T-helper 1 cell (primary cell): Measurements from ENCODE around the gene CHST4.
"Not testable (repeated sequence)": the region's sequence is repeated elsewhere in the genome, so short reads cannot be mapped to it uniquely, and the experiment has no call there.

ENCODE experiments used
- DNase-seq, 5 donors: peaks; one replicate each; pipeline ENCODE4 v3.0.0-alpha.2; 2012 to 2020

The CHST4 gene

DNA sequence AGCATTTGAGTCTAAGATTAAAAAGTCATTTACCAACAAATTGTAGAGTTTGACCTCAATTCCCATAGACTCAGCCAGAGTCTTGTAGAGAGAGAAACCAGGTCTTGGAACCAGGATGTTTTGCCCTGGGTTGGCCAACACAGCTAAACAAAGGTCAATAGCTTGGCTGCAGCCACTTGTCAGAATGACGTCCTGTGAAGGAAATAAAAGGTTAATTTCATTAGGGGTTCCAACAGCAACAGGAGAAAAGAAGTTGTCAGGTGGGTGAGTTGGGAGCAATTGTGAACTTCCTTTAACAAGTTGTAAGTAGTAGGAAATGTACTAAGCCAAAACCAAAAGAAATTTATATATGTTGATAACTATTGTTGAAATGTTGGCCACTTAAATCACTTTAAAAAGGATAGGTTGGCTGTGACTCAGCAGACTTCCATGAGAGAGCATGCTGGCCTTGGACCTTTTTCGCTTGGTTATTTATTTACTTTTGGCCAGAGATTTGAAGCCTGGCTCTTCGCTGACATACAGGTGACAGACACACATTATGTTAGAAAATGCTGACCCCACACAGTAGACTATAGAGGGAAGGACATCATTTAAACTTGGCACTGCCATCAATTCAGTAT, 46.4 kb downstream of the CHST4 start:
- no peak for DNase-seq

DNA sequence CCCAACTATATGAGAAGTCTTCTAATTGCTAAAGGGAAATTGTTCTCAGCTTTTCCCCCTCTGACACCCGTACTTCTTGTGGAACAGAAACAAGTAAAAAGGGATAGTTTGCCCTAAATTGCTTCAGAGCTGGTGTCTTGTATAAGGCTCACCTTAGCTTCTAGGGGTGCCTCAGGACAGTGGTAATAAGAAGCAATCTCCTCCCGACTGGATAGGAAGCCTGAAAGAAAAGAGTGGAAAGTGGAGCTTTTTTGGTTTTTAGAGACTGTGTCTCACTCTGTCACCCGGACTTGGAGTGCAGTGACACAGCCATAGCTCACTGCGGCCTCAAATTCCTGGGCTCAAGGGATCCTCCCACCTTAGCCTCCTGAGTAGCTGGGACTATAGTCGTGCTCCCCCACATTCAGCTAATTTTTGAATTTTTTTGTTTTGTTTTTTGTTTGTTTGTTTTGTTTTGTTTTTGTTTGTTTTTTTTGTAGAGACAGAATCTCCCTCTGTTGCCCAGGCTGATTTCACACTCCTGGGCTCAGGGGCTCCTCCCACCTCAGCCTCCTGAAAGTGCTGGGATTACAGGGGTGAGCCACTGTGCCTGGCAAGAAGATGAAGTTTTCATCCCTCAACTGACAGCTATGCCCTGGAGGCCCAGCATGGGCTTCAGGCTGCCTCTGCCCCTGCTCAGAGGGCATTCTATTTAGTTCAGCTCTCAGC, 47.3 kb downstream of the CHST4 start:
- DNase-seq: no peak

DNA sequence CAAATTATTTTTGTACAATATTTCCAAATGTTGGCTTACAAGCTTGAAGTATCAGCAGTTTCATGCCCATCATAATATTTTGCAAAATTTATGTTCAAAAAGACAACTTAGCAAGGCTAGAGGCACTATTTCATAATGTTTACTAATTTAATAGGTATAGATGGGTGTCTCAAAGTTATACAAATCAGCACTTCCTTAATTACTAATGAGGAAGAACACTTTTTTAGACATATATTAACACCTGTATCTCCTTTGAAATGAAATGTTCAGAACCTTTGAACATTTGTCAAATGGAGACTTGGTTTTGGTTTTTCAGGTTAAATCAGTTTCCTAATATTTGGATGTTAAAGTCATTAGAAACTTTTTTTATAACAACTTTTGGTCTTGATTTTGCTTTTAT, 48.5 kb downstream of the CHST4 start:
- no peak for DNase-seq

DNA sequence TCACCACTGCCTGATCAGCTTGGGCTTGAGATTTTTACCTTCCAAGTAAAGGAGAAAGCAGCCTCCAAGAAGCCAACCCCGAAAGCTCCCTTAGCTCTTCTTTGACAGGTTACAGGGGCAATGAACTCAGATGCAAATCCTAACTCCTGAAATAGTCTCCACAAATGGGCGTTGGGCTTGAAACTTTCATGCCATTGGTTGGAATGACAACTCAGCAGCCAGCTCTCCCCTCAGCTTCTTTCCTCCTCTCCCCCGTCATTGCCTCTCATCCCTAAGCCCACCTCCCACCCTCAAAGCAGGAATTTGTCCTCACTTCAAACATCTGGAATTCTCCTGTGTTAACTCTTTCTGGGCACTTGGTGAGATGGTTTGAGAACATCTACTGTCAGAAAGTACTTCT, 50.7 kb downstream of the CHST4 start, which contains the start of gene TAT:
Gene TAT, minus strand, starts transcription at position 122 of the 400 bp plus-strand sequence. CDS start 677 bp downstream, outside the sequence.
- DNase-seq: no peak

DNA sequence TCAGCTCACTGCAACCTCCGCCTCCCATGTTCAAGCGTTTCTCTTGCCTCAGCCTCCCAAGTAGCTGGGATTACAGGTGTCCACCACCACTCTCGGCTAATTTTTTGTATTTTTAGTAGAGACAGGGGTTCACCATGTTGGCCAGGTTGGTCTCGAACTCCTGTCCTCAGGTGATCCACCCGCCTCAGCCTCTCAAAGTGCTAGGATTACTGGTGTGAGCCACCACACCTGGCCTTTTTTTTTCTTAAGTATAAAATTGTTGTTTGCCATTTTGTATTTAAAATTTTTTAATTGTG, 56.3 kb downstream of the CHST4 start:
- DNase-seq: not testable (repeated sequence)

DNA sequence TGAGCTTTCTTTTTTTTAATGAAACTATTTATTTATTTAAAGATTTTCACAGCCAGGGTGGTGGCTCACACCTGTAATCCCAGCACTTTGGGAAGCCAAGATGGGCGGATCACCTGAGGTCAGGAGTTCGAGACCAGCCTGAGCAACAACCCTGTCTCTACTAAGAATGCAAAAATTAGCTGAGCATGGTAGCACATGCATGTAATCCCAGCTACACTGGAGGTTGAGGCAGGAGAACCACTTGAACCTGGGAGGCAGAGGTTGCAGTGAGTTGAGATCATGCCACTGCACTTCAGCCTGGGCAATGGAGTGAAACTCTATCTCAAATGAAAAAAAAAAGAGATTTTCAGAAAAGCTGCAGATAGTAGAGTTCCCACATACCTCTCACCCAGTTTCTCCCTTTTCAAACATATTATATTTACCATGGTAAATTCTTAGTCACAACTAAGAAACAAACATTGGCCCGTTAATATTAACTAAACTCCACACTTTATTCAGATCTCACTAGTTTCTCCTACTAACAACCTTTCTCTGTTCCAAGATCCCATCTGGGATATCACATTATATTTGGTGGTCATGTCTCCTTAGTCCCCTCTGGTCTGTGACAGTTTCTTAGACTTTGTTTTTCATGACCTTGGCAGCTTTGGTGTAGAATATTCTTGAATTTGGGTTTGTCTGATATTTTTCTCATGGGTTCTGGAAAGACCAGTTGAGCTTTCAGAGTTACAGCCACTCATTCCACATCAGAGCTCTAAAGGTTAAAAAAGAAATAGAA, 58.5 kb downstream of the CHST4 start:
- DNase-seq: no peak

DNA sequence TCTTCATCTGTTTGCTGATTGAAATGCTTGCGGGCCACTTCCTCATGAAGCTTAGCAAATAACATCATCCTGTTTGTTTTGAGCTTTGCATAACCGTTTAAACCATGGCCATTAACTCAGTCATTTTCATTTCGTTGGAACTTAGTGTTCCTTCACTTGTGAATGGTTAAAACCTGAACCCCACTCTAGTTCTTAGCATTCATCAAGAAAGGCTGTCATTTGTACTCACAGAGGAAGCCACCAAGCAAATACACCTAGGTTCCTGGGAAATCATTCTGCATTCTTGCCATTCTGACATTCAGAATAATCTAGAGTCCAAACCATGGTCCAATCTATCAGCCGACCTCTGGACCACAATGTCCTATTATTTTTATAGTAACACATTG, 59.1 kb downstream of the CHST4 start:
- no peak for DNase-seq
